NCI-H146 treated with DMSO at 0.1 percent for 48 hours (cell line): ENCODE data around the gene CLEC4F.

Source experiments
- DNase-seq: peaks from one replicate; lab custom pipeline; 2025; ENCODE audit not compliant: unreplicated experiment; lab: John Stamatoyannopoulos, UW

CLEC4F gene

GRCh38 chr2:70789304-70790135 is 30.9 kb downstream of the CLEC4F start:
- DNase-seq, result peak; percentile 60

GRCh38 chr2:70785137-70785911 is 35.1 kb downstream of the CLEC4F start:
- peak; percentile 17 for DNase-seq

GRCh38 chr2:70784320-70784719 is 36.1 kb downstream of the CLEC4F start:
- DNase-seq, result no peak

- DNase-seq, result no peak
Measured at GRCh38 chr2:70779911-70780545, 40.4 kb downstream of the CLEC4F start.

GRCh38 chr2:70779491-70779890 is 40.9 kb downstream of the CLEC4F start:
- no peak for DNase-seq

- no peak for DNase-seq
Measured at GRCh38 chr2:70778676-70779075, 41.7 kb downstream of the CLEC4F start.

GRCh38 chr2:70777450-70777849 is 42.9 kb downstream of the CLEC4F start:
- DNase-seq, result no peak

- DNase-seq, result no peak
Measured at GRCh38 chr2:70776266-70776665, 44.1 kb downstream of the CLEC4F start.

GRCh38 chr2:70775141-70775540 is 45.3 kb downstream of the CLEC4F start:
- DNase-seq, result no peak

GRCh38 chr2:70772486-70773155 is 47.8 kb downstream of the CLEC4F start:
- DNase-seq, result no peak

GRCh38 chr2:70771446-70771845 is 49.0 kb downstream of the CLEC4F start:
- DNase-seq, result no peak

- DNase-seq, result no peak
Measured at GRCh38 chr2:70769450-70769849, 50.9 kb downstream of the CLEC4F start.

GRCh38 chr2:70768590-70769085 is 51.8 kb downstream of the CLEC4F start:
- no peak for DNase-seq

- DNase-seq, result peak; percentile 38
Measured at GRCh38 chr2:70767699-70768589, 52.5 kb downstream of the CLEC4F start, which contains the start of gene ADD2. Gene ADD2, minus strand, starts transcription at chr2:70768200. Its CDS starts 61,792 bp downstream, at chr2:70706408.

GRCh38 chr2:70767079-70767698 is 53.2 kb downstream of the CLEC4F start:
- peak; percentile 66 for DNase-seq

GRCh38 chr2:70766357-70767078 is 53.9 kb downstream of the CLEC4F start:
- DNase-seq, result no peak

- no peak for DNase-seq
Measured at GRCh38 chr2:70765507-70765906, 54.9 kb downstream of the CLEC4F start.

GRCh38 chr2:70759446-70759845 is 61.0 kb downstream of the CLEC4F start:
- no peak for DNase-seq
